AG09309 (cell line): ENCODE data around the gene TMEM217.

Experiments
- DNase-seq: peaks from one replicate; pipeline ENCODE4 v3.0.0-alpha.2; 2010; ENCODE audit warnings: low read depth
- H3K4me3 ChIP-seq: 2 replicates; pipeline ENCODE4 v1.5.1; 2011; ENCODE audit warnings: mild to moderate bottlenecking, low read depth, low read length, moderate library complexity; ENCODE audit not compliant: control insufficient read depth
- TF ChIP-seq, protein P1 (sequence below): IDR thresholded peaks from 2 replicates; pipeline ENCODE4 v1.5.1; 2011; ENCODE audit warnings: mild to moderate bottlenecking, low read depth, low read length, inconsistent platforms; ENCODE audit not compliant: insufficient read depth, control insufficient read depth; ENCODE audit errors: missing control alignments

Gene TMEM217

DNA sequence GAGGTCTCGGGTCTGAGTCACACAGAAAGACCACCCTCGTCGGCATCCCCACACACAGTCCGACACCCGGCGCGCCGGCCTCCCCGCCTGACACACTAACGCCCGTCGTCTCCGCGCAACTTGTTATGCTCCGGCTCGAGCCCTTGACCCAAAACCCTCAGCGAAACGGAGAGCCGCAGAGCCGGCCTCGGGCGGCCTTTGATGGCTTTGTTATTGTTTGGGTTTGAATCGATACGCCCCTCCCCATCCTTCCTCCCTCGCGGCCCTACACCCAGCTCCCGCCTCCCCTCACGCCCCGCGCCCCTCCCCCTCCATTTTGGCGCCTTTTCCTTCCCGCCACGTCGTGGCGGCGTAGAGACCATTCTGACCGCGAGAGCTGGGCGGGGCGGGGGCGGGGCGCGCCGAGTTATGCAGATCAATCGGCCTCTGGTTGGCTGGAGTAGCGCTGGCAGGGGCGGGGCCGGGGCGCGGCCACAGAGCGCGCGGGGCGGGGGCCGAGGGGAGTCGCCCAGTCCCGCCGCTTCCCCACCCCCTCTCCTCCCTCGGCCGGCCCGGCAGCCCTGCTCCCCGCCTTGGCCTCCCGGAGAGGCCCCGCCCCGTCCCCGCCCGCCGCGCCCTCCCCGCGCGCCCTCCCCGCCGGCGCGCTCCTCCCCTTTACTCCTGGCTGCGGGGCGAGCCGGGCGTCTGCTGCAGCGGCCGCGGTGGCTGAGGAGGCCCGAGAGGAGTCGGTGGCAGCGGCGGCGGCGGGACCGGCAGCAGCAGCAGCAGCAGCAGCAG is 88.3 kb downstream of the TMEM217 start, which contains the start of gene PIM1:
PIM1 (plus strand) TSS at position 657 of the 777 bp plus-strand sequence. CDS start 424 bp downstream, outside the sequence.
- TF ChIP-seq, protein P1, sequence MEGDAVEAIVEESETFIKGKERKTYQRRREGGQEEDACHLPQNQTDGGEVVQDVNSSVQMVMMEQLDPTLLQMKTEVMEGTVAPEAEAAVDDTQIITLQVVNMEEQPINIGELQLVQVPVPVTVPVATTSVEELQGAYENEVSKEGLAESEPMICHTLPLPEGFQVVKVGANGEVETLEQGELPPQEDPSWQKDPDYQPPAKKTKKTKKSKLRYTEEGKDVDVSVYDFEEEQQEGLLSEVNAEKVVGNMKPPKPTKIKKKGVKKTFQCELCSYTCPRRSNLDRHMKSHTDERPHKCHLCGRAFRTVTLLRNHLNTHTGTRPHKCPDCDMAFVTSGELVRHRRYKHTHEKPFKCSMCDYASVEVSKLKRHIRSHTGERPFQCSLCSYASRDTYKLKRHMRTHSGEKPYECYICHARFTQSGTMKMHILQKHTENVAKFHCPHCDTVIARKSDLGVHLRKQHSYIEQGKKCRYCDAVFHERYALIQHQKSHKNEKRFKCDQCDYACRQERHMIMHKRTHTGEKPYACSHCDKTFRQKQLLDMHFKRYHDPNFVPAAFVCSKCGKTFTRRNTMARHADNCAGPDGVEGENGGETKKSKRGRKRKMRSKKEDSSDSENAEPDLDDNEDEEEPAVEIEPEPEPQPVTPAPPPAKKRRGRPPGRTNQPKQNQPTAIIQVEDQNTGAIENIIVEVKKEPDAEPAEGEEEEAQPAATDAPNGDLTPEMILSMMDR = no peak
- peak; percentile 80 for DNase-seq
- H3K4me3 ChIP-seq = peak within 1 kb of the TSS; percentile 61

DNA sequence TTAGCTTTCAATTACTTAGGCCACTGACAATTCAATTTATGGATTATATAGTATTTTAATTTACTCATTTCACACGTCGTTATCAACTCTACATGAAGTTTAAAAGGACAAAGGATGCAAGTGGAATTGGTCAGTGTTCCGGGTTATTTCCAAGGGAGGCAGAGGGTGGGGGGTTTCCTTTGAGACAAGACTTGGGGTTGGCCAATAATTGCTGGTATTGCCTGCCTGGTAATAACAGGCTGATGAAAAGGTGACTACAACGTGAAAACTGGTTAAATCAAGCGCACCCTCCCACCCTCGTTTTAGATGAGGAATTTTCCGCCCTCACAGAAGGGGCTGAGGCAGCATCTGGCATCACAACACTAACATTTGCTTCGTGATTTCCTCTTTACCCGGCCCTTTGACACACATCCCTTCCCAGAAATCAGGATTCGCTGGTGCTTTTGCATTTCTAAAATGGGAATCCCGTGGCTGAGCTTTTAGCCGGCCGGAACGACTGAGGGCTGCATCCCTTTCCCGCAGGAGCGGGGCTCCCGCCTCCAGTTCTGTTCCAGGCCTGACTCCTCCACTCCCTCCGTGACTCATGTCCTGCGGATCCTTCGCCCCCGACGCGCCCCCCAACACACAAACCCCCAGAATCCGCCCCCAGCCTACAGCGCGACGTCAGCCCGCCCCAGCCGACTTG is 89.0 kb downstream of the TMEM217 start:
- peak overlapping the region; percentile 61 for H3K4me3 ChIP-seq
- TF ChIP-seq, protein P1 = no peak
- no peak for DNase-seq

DNA sequence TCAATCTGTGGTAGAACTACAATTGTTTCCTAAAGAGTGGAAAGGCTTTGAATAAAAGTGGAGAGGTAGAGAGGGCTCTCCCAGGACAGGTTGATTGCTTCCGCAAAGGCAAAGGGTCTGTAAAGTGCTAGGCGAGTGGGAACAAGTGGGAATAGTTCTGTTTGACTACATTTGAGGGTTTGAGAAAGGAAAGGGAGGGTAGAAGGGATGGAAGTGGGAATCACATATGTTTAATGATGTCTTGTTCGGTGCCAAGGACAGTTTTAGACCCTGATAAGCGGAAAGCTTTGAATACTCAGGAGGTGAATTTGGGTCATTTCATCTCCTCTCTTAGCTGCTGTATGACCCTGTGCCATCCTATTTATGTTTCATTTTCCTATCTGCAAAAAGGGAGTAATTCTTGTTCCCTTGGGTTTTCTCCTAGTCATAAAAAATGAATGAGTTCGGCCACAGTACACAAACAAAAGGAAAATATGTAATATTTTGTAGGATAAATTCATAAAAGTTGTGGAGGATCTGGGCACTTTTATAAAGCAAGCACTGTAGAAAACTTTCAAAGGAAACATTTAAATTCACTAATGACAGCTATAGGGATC is 89.7 kb downstream of the TMEM217 start:
- TF ChIP-seq, protein P1 = no peak
- no peak for DNase-seq
- H3K4me3 ChIP-seq = no peak overlapping the region

DNA sequence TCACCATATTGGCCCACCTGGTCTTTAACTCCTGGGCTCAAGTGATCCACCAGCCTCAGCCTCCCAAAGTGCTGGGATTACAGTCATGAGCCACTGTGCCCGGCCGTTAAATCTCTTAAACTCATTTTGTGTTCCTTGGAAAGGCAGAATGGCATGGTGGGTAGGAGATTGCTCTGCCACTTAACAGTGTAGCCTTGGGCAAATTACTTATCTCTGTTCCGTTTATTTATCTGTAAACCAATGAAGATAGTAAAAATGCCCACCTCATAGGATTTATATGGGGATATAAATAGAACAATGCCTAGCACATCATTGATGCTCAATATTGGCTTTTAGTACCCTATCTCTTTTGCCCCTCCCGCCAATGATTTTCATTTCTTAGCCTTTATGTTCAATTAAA is 95.2 kb downstream of the TMEM217 start:
- no peak overlapping the region for H3K4me3 ChIP-seq
- TF ChIP-seq, protein P1 = no peak

More for the DNA sequence above, 95.2 kb downstream of the TMEM217 start:
- DNase-seq = no peak
